GM21423 (cell line): ENCODE results near the gene XIAP.
"Not testable (repeated sequence)": the region's sequence is repeated elsewhere in the genome, so short reads cannot be mapped to it uniquely, and the experiment has no call there.

Experiments
- ATAC-seq: cut with Tn5 transposase; IDR thresholded peaks from one replicate; pipeline ENCODE4 v1.9.1; 2021; ENCODE audit warnings: mild to moderate bottlenecking, moderate library complexity; ENCODE audit not compliant: unreplicated experiment

Gene XIAP

DNA sequence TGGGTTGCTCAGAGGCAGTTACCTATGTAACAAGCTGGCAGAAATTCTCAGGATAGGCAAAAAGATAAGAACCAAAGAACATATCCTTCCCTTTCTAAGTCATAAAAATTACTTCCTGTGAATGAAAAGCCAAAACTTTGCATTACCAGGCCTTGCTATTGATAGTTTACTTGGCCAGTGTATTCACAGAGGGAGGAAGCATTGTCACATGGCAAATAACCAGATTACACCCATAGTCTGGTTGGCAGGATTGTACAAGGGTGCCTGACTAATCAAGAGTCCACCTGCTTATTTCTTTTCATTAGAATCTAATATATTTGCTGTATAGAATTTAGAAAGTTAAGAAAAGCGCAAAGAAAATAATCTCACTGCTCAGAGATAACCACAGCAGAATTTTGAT, 14.1 kb downstream of the XIAP start:
- ATAC-seq: no peak

DNA sequence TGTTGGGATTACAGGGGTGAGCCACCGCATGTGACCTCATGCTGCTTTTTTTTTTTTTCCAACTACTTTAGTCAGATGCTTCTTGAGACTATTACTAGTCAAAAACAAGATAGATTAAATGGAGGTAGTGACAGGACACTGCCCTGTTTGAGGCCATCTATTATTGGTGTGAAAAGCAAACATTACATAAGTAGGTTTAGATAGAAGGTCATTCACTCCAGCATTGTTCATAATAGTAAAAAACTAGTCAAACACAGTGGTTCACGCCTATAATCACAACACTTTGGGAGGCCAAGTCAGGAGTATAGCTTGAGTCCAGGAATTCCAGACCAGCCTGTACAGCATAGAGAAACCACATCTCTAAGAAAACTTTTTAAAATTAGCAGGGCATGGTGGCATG, 16.3 kb downstream of the XIAP start:
- no peak for ATAC-seq

DNA sequence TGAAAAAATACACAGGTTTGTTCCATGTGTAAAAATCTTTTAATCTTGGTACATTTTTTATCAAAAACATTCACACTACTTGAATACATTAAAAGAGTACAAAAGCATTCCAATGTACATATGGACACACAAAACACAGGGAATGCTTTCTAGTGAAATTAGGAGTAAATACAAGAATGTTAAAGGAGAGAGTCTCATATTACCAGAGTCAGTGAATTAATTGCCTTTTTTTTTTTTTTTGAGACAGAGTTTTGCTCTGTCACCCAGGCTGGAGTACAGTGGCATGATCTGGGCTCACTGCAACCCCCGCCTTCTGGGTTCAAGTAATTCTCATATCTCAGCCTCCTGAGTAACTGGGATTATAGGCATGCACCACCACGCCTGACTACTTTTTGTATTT, 17.0 kb downstream of the XIAP start:
- ATAC-seq: no peak

DNA sequence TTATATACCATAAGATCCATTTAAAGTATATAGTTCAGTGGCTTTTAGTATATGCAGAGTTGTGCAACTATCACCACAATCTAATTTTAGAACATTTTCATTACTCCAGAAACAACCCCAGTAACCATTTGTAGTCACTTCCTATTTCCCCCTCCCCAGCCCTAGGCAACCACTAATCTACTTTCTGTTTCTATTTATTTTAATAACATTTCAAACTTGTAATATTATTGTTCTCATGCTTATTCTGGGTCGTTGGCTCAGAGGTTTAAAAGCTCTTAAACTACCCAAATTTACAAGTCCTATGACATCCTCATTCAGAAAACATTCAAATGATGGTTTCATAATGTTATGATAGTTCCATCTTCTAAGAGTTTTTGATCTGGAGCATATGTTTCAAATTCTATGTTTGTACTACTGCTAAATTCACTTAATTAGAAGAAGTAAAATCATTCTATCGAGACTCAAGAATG, 18.4 kb downstream of the XIAP start:
- ATAC-seq: peak; percentile 89

DNA sequence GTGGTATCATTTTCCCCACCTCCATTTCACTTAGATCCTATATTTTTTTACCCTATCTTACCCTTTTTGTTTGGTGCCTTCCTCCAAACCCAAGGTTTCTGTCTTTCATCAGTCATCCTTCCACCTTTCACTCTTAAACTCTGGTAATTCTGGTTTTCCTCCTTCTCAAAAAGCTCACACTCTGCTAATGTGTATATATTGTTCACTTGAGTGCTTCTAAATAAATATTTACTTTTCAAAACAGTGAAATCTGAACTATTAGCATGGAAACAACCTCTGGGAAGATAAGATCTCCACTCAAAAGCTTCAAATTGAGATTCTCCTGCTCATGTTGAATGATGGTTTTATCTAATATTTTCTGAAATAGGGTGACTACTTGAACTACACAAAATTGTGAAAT, 21.5 kb downstream of the XIAP start:
- ATAC-seq: no peak

DNA sequence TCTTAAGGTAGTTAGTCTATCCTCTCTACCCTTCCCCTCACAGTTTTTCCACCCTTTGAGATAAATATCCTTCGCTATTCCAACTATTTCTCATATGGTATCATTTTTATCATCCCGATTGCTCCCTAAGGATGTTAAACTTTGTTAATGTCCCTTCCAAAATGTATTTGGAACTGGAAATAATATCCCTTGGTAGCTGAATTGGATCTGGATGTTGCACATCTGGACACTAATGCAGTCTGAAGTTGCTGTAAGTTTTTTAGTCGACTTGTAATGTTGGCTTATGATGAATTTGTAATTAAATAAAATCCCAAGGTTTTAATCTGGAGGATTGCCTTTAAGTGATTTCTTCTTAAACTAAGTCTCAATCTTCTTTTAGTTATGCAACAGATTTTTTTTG, 22.5 kb downstream of the XIAP start:
- no peak for ATAC-seq

DNA sequence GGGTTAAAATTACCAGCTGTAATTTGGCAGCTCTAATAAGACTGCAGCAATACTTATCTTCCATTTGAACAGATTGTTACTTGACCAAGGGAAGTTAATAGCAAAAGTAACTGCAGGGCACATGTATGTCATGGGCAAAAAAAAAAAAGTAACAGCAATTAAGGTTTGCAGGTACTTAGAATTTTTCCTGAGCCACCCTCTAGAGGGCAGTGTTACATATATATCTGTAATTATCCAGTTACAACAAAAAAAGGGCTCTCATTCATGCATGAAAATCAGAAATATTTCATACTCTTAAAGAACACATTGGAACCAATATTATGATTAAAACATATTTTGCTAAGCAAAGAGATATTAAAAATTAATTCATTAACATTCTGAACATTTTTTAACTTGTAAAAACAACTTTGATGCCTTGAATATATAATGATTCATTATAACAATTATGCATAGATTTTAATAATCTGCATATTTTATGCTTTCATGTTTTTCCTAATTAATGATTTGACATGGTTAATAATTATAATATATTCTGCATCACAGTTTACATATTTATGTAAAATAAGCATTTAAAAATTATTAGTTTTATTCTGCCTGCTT, 25.1 kb downstream of the XIAP start:
- no peak for ATAC-seq

DNA sequence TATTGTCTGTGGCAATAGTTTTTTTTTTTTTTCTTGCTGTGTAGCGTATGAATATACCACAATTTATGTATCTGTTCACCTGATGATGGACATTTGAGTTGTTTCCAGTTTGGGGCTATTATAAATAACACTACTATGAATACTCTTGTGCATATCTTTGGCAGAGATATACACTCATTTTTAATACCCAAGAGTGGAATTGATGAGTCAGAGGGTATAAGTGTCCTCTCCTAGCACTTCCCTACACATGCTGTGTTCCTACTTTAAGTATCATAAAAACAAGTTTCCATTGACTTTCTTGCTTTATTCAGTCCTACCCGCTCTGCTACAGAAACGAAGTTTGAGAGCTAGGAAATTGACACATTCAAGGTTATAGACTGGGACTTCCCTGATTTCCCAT, 39.8 kb downstream of the XIAP start:
- no peak for ATAC-seq

DNA sequence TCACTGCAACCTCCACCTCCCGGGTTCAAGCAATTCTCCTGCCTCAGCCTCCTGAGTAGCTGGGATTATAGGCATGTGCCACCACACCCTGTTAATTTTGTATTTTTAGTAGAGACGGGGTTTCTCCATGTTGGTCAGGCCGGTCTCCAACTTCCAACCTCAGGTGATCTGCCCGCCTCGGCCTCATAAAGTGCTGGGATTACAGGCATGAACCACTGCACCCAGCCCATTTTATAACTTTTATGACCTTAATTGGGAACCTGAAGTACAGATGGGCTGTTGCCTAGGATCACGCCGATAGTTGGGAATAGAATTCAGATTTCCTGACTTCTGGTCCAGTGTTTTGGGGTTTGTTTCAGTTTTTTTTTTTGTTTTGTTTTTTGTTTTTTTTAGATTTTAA, 43.4 kb downstream of the XIAP start:
- ATAC-seq: not testable (repeated sequence)

DNA sequence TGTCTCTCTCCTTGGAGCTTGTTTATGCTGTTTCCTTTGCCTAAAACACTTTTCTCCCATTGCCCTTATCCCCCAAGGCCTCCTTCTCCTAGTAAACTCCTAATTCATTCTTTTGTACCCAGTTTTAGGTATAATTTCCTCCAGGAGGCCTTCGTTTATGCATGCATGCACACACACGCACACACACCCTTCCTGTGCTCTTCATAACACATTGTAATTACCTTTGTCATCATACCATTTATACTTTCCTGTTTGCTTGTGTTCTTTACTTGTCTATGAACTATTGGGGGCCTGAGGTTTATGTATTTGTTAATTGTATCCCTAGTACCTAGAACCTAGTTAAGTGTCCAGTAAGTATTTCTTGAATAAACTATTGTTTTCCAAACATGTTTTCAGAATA, 45.5 kb downstream of the XIAP start:
- no peak for ATAC-seq

DNA sequence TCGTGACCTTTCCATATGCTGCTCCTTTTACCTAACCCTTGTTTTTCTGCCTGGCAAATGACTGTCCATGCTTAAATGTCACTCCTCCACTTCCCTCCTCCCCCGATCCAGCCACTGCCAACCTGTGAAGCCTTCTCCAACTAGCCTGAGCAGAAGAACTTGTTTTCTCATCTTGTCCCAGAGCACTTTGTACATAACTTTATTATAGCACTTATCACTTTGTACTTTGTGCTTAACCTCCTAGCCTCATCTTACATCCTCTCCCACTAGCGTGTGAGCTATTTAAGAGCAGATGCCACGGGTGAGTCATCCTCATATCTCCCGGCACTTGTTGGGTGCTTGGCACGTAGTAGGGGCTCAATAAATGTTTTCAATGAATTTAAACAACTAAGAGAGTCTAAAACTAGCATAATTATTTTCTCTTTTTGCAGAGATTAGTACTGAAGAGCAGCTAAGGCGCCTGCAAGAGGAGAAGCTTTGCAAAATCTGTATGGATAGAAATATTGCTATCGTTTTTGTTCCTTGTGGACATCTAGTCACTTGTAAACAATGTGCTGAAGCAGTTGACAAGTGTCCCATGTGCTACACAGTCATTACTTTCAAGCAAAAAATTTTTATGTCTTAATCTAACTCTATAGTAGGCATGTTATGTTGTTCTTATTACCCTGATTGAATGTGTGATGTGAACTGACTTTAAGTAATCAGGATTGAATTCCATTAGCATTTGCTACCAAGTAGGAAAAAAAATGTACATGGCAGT, 46.9 kb downstream of the XIAP start:
- no peak for ATAC-seq

DNA sequence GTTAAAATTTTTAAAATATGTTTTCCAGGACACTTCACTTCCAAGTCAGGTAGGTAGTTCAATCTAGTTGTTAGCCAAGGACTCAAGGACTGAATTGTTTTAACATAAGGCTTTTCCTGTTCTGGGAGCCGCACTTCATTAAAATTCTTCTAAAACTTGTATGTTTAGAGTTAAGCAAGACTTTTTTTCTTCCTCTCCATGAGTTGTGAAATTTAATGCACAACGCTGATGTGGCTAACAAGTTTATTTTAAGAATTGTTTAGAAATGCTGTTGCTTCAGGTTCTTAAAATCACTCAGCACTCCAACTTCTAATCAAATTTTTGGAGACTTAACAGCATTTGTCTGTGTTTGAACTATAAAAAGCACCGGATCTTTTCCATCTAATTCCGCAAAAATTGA, 49.7 kb downstream of the XIAP start:
- no peak for ATAC-seq

DNA sequence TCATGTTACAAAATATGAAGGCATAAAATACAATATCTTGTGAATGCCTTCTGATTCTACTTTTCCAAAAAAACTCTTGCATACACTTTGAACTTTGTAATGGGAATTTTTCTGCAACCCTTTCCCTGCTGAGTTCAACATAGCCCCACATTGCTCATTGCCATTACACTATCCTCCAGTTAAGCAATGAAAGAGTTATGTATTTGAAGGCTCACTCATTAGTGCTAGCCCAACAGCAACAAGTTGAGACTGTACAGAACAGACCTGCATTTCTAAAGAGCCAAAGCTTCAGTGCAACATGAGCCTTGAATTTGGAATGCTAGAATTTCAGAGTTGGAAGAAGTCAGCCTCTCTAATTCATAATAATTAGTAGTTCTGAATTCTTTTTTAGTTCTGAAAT, 57.2 kb downstream of the XIAP start:
- ATAC-seq: no peak

DNA sequence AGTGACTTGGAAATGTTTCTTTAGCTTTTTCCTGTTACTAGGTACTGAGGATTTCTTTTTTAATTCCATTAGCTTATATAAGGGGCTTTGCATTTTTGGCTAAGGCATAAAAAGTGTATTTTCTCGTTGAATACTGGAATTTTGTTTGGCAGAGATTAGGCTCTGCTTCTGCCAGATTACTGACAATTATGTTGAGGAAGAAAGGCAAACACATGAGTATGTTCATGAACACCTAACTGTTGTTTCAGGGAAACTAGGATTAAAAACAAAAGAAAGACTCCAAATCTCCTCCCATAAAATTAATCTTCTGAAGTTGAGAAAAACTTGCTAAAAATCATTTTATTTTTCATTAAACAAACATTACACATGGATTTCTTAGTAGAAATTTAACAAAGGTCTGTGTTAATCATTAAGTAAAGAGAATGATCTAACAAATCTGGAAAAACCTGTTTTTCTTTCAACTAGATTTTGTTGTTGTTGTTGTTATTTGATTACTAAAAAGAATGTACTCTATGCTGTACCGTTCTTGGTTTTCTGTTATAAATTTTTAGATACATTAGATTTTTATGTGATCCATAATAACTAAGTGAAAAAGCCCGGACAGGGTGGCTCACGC, 58.4 kb downstream of the XIAP start:
- ATAC-seq: no peak

DNA sequence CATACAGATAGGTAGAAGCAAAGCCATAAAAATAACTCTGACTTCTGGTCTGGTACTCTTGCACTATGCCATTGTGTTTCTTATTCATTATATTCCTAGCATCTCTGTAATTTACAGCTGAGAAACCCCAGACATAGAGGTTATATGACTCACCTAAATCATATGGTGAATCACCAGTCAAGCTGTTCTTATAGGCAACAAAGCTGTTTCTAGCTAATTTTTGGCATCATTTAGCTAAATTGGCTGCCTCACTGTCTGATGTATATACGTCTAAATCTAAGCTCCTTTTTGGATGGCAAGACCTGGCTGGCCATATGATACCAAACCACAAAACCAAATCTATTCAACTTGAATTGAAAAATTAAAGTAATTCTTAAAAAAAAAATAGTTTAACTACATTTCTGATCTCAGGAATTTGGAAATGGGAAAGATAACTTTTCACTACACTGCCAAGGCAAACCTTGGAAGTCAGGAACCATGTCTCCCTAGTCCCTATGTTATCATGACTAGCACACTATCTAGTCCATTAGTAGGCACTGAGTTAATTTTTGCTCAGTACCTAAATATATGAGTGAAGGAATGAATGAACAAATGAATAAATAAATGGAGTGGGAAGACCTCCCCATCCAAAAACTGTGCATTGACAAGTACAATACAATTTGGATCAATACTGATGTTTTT, 60.4 kb downstream of the XIAP start:
- no peak for ATAC-seq

DNA sequence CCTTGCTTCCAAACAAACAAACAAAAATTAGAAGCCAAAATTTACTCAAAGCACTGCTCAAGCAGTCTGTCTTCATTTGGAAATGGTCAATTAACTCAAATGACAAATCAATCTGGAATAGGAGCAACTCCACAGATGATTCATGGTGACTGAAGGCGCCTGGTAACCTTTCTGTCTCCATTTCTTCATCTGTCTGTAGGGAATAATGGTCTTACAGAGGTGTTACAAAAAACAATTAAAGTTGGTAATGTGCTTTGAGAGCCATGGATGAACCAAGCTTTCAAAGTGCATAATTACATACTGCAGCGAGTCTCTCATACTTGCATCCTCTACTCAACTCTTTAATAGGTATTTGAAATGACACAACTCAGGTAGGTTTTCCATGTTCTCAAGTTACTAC, 63.4 kb downstream of the XIAP start:
- ATAC-seq: no peak

DNA sequence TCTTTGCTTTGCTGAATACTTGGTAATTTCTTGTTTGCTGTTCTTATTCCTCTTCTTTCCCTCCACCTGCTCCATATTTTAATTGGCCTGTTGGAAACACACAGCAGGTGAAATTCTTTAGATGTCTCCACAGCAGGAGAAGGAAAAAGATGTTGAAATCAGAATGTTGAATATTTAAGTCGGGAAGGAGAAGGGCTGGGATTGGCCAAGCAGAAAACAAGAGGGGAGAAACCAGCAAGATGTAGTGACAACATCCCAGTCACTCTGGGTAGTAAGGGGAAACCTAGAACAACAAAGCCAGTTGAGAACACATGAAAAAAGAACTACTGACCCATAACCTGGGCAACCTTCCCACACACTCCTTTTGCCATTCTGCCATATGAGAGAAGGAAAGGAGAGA, 64.3 kb downstream of the XIAP start:
- ATAC-seq: no peak

DNA sequence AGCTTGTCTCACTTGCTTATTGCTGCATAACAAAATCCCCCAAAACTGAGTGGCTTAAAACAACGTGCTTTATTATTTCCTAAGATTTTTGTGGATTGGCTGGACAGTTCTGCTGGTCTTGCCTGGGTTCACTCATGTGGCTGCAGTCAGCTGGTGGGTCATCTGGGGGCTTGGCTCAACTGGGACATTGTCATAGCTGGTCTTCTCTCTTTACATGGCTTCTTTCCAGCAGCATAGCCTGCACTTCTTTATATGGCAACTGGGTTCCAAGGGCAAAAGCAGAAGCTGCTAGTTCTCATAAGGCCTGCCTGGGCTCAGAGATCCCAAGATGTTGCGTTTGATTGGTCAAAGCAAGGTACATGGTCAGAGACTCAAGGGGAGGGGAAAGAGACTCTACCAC, 68.0 kb downstream of the XIAP start:
- ATAC-seq: no peak

DNA sequence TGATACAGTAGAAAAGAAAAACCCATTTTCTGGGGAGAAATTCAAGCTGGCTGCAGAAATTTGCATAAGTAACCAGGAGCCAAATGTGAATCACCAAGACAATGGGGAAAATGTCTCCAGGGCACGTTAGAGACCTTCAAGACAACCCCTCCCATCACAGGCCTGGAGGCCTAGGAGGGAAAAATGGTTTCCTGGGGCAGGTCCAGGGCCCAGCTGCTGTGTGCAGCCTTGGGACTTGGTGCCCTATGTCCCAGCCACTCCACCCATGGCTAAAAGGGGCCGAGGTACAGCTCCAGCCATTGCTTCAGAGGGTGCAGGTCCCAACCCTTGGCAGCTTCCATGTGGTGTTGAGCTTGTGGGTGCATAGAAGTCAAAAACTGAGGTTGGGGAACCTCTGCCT, 72.2 kb downstream of the XIAP start:
- ATAC-seq: not testable (repeated sequence)

DNA sequence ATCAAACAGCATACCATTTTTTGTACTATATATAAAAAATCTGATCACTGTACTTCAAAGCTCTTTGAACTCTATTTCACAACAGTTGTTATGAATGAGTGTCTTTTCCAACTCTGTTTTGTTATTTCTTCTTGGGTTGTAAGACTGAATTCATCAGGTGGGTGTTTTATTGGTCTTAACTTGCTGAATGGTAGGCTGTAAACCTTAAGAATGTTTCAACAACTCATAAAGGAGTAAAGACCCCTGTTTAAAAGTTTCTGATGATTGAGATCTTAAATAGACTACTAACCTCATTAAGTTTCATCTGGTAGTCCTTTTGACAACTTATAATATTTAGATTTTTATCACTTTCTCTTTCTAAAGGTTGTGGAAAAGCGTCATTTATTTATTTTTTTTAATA, 83.2 kb downstream of the XIAP start:
- no peak for ATAC-seq

DNA sequence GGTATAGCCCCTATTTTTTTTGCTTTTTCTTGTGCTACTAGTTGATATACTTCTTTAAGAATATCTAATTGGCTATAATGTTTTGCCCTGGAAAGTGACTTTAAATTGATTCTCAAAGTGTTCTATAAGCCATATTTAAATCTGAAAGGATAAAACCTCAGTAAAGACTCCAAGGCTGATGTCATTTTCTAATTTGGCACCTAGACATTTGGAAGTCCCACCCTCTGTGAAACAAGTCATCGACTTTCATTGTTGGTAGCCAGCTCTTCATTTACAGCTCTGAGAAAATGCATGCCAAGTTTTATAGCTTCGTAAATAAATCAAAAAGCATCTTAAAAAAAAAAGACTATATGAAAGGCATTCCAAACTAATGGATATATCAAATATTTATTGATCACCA, 83.6 kb downstream of the XIAP start:
- no peak for ATAC-seq

DNA sequence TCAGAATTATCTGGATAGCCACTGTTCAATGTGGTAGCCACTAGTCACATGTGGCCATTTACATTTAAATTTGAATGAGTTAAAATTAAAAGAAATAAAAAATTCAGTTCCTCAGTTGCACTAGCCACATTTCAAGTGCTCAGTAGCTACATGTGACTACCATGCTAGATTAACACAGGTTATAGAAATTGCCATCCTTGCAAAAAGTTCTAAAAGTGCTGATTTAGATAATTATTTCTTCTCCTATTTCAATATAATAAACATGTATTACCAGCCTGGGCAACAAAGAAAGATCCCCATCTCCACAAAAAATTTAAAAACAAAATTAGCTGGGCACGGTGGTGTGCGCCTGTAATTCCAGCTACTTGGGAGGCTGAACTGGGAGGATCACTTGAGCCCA, 90.0 kb downstream of the XIAP start:
- no peak for ATAC-seq
